DND-41 (cell line): Measurements from ENCODE around the gene PACSIN1.

Experiments used
- ATAC-seq: fragments of 200-7000 bp; cut with Tn5 transposase; 3 replicates; pipeline ENCODE4 v1.9.1; 2021; ENCODE audit warnings: low read depth; ENCODE audit not compliant: insufficient read depth
- DNase-seq: peaks from one replicate; pipeline ENCODE4 v3.0.0-alpha.2; 2020
- H2AFZ ChIP-seq: 2 replicates; pipeline ENCODE4 v1.6.0; 2012; ENCODE audit warnings: low read depth, low read length
- H3K27ac ChIP-seq: 2 replicates; pipeline ENCODE4 v1.5.1; 2012; ENCODE audit warnings: low read length, inconsistent platforms
- H3K27me3 ChIP-seq: fragments of 200-600 bp; sonication (generic); 2 replicates; pipeline ENCODE4 v1.6.0; 2012; ENCODE audit warnings: low read length, mild to moderate bottlenecking, inconsistent platforms; ENCODE audit not compliant: insufficient read depth, poor library complexity
- H3K36me3 ChIP-seq: 2 replicates; pipeline ENCODE4 v1.5.1; 2012; ENCODE audit warnings: low read length, inconsistent platforms; ENCODE audit not compliant: insufficient read depth
- H3K4me1 ChIP-seq: 2 replicates; pipeline ENCODE4 v1.5.1; 2012; ENCODE audit warnings: mild to moderate bottlenecking, low read length; ENCODE audit not compliant: insufficient read depth
- H3K4me2 ChIP-seq: 2 replicates; pipeline ENCODE4 v1.6.0; 2012; ENCODE audit warnings: mild to moderate bottlenecking, moderate library complexity, low read length, inconsistent platforms; ENCODE audit not compliant: insufficient read depth
- H3K4me3 ChIP-seq, 2 experiments: fragments of 200-600 bp in 1 of 2; shearing (Covaris generic) in 1 of 2; 2 replicates each; pipeline ENCODE4 v1.5.1; 2012 to 2016; ENCODE audit warnings: inconsistent platforms in 2 of 2, low read length in 2 of 2, mild to moderate bottlenecking in 2 of 2, low read depth in 1 of 2, moderate library complexity in 1 of 2
- H3K79me2 ChIP-seq: 2 replicates; pipeline ENCODE4 v1.6.0; 2012; ENCODE audit warnings: low read length, inconsistent platforms; ENCODE audit not compliant: insufficient read depth
- H3K9ac ChIP-seq: 2 replicates; pipeline ENCODE4 v1.6.0; 2012; ENCODE audit warnings: low read depth, mild to moderate bottlenecking, inconsistent platforms, low read length, moderate library complexity
- H3K9me3 ChIP-seq: 2 replicates; pipeline ENCODE4 v1.5.1; 2012; ENCODE audit warnings: low read length, moderate library complexity, mild to moderate bottlenecking, inconsistent platforms; ENCODE audit not compliant: insufficient read depth, severe bottlenecking
- H4K20me1 ChIP-seq: 2 replicates; pipeline ENCODE4 v1.6.0; 2012; ENCODE audit warnings: low read length; ENCODE audit not compliant: insufficient read depth
- EZH2 ChIP-seq: IDR thresholded peaks from 3 replicates; pipeline ENCODE4 v1.6.1; 2012; ENCODE audit warnings: borderline replicate concordance, low read depth, mild to moderate bottlenecking, moderate library complexity, low read length, inconsistent platforms; ENCODE audit not compliant: severe bottlenecking
- TF ChIP-seq, protein P1 (sequence below): IDR thresholded peaks from 2 replicates; pipeline ENCODE4 v1.5.1; 2012; ENCODE audit warnings: borderline replicate concordance, low read length, moderate library complexity, mild to moderate bottlenecking; ENCODE audit not compliant: poor library complexity, severe bottlenecking; ENCODE audit errors: extremely low read depth

PACSIN1 gene

DNA sequence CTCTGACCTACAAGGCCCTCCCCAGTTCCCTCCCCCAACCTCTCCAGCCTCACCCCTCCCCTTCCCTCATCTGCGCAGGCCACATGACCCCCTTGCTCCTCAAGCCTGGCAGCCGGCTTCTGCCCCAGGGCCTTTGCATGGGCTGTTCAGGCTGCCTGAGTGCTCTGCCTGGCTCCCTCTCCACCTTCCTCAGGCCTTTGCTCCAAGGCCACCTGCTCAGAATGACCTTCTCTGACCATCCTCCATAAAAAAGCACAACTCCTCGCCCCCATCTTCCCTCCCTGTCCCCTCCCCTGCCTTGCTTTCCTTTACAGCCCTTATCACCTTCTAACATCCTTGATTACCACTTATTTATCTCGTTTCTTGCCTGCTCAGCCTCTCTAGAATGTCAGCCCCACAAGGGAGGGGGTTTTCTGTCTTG is 51.6 kb downstream of the PACSIN1 start:
- H3K36me3 ChIP-seq = no peaks in the 10 kb centered on the region
- no peaks in the 10 kb centered on the region for H3K4me1 ChIP-seq
- H3K4me3 ChIP-seq = no peak overlapping the region
- no peaks in the 10 kb centered on the region for H3K9me3 ChIP-seq
- H3K79me2 ChIP-seq = no peaks in the 10 kb centered on the region
- H3K4me2 ChIP-seq = no peak overlapping the region
- H4K20me1 ChIP-seq = no peaks in the 10 kb centered on the region
- H3K27me3 ChIP-seq = no peaks in the 10 kb centered on the region
- H3K27ac ChIP-seq = no peak overlapping the region
- H2AFZ ChIP-seq = no peak overlapping the region
- no peak for TF ChIP-seq EZH2
- TF ChIP-seq, protein P1, sequence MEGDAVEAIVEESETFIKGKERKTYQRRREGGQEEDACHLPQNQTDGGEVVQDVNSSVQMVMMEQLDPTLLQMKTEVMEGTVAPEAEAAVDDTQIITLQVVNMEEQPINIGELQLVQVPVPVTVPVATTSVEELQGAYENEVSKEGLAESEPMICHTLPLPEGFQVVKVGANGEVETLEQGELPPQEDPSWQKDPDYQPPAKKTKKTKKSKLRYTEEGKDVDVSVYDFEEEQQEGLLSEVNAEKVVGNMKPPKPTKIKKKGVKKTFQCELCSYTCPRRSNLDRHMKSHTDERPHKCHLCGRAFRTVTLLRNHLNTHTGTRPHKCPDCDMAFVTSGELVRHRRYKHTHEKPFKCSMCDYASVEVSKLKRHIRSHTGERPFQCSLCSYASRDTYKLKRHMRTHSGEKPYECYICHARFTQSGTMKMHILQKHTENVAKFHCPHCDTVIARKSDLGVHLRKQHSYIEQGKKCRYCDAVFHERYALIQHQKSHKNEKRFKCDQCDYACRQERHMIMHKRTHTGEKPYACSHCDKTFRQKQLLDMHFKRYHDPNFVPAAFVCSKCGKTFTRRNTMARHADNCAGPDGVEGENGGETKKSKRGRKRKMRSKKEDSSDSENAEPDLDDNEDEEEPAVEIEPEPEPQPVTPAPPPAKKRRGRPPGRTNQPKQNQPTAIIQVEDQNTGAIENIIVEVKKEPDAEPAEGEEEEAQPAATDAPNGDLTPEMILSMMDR = no peak
- no peak for DNase-seq
- no peak overlapping the region for H3K9ac ChIP-seq
- no peak for ATAC-seq

DNA sequence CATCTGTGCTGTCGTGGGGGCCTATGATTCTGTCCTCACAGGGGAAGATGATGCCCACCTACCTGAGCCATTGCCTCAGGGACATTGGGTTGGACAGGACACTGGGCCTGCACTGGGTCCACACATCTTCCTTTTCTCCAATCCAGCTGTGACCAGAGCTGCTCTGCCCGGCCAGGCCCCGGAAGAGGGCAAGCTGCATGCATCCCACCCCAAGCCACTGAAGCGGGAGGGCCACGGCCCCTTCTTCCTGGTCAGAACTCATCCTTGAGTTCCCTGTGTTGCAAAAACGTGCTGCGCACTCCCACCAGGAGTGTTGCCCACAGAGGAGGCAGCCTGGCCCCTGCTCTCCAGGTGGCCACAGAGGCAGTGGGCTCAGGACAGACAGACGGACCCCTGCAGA is 52.1 kb downstream of the PACSIN1 start:
- no peak overlapping the region for H3K4me2 ChIP-seq
- H2AFZ ChIP-seq = no peak overlapping the region
- ATAC-seq (no peak), DNase-seq (no peak)
- no peak overlapping the region for H3K27ac ChIP-seq
- no peak for TF ChIP-seq EZH2
- TF ChIP-seq, protein P1 = no peak
- H3K36me3 ChIP-seq = no peaks in the 10 kb centered on the region
- H3K9me3 ChIP-seq = no peaks in the 10 kb centered on the region
- H3K79me2 ChIP-seq = no peaks in the 10 kb centered on the region
- H3K4me1 ChIP-seq = no peaks in the 10 kb centered on the region
- no peak overlapping the region for H3K4me3 ChIP-seq
- no peak overlapping the region for H3K9ac ChIP-seq
- no peaks in the 10 kb centered on the region for H3K27me3 ChIP-seq
- H4K20me1 ChIP-seq = no peaks in the 10 kb centered on the region

GRCh38 chr6:34518669-34519365 is 52.9 kb downstream of the PACSIN1 start:
- H3K27me3 ChIP-seq = no peaks in the 10 kb centered on the region
- no peaks in the 10 kb centered on the region for H3K36me3 ChIP-seq
- H3K27ac ChIP-seq = no peak overlapping the region
- no peak for DNase-seq
- no peaks in the 10 kb centered on the region for H3K4me1 ChIP-seq
- no peaks in the 10 kb centered on the region for H3K9me3 ChIP-seq
- no peak overlapping the region for H3K4me2 ChIP-seq
- no peak overlapping the region for H3K4me3 ChIP-seq
- no peaks in the 10 kb centered on the region for H4K20me1 ChIP-seq
- no peak for ATAC-seq
- TF ChIP-seq, protein P1 = no peak
- TF ChIP-seq EZH2 = no peak
- H3K79me2 ChIP-seq = no peaks in the 10 kb centered on the region
- H2AFZ ChIP-seq = no peak overlapping the region
- no peak overlapping the region for H3K9ac ChIP-seq
